ENCODE data around the gene TCEA2.
A peak's percentile ranks its signal among the peaks of the same experiment; 100 is the strongest.

TCEA2 gene

GRCh38 chr20:64049878-64050260 lies 13.1 kb upstream of the TCEA2 start:
- no peak for DNase-seq

GRCh38 chr20:64050261-64051032 lies 12.6 kb upstream of the TCEA2 start:
- DNase-seq: no peak

- DNase-seq: no peak
Measured at GRCh38 chr20:64051033-64051452, 12.0 kb upstream of the TCEA2 start.

- no peak for DNase-seq
Measured at GRCh38 chr20:64051561-64052325, 11.3 kb upstream of the TCEA2 start.

- no peak for DNase-seq
Measured at GRCh38 chr20:64052326-64052722, 10.7 kb upstream of the TCEA2 start.

GRCh38 chr20:64052987-64053840 lies 9.8 kb upstream of the TCEA2 start:
- DNase-seq: no peak

- DNase-seq: no peak
Measured at GRCh38 chr20:64053841-64054661, 8.9 kb upstream of the TCEA2 start.

- no peak for DNase-seq
Measured at GRCh38 chr20:64055396-64055892, 7.6 kb upstream of the TCEA2 start.

- no peak for DNase-seq
Measured at GRCh38 chr20:64055893-64056638, 6.9 kb upstream of the TCEA2 start.

- DNase-seq: no peak
Measured at GRCh38 chr20:64056639-64056888, 6.4 kb upstream of the TCEA2 start.

- no peak for DNase-seq
Measured at GRCh38 chr20:64056889-64057627, 5.9 kb upstream of the TCEA2 start.

GRCh38 chr20:64057628-64058498 lies 5.1 kb upstream of the TCEA2 start:
- DNase-seq: peak; percentile 57

GRCh38 chr20:64058536-64058935 lies 4.5 kb upstream of the TCEA2 start:
- DNase-seq: no peak

- DNase-seq: peak; percentile 5
Measured at GRCh38 chr20:64062276-64062595, 762 bp upstream of the TCEA2 start.

GRCh38 chr20:64063389-64064144 lies 569 bp downstream of the TCEA2 start:
- peak; percentile 17 for DNase-seq

- no peak for DNase-seq
Measured at GRCh38 chr20:64064145-64064698, 1.2 kb downstream of the TCEA2 start.

GRCh38 chr20:64065062-64065973 lies 2.3 kb downstream of the TCEA2 start:
- DNase-seq: no peak

- no peak for DNase-seq
Measured at GRCh38 chr20:64065974-64066343, 3.0 kb downstream of the TCEA2 start.

All from DMS79 treated with DMSO at 0.1 percent for 48 hours (cell line).